Neural cell (in vitro differentiated cells): ENCODE data around the gene ZNF516. TPM values are rescaled to one million over a fixed set of nuclear protein-coding genes. Genes with fewer than 3 reads are reported as not detected.

Experiments used
- H2AFZ ChIP-seq: fragments of 200-600, 300-800 bp; sonication (generic), shearing (Covaris generic); 2 replicates; pipeline ENCODE4 v1.6.0; 2014; ENCODE audit warnings: low read depth, mild to moderate bottlenecking, antibody characterized with exemption, low read length, moderate library complexity
- H3F3A ChIP-seq: fragments of 200-600 bp; shearing (Covaris generic); 2 replicates; pipeline ENCODE4 v1.6.1; 2016; ENCODE audit warnings: mild to moderate bottlenecking, moderate library complexity, mixed read lengths, antibody characterized with exemption, low read length; ENCODE audit not compliant: insufficient read depth, poor library complexity, severe bottlenecking
- H3K27ac ChIP-seq: fragments of 200-600, 300-800 bp; sonication (generic), shearing (Covaris generic); 2 replicates; pipeline ENCODE4 v1.5.1; 2014; ENCODE audit warnings: mild to moderate bottlenecking, low read length, moderate library complexity
- H3K27me3 ChIP-seq: fragments of 300-800, 200-600 bp; sonication (generic), shearing (Covaris generic); 2 replicates; pipeline ENCODE4 v1.6.0; 2014; ENCODE audit warnings: mild to moderate bottlenecking, low read depth, low read length, moderate library complexity; ENCODE audit not compliant: insufficient read depth
- H3K36me3 ChIP-seq: fragments of 300-800, 200-600 bp; sonication (generic), shearing (Covaris generic); 2 replicates; pipeline ENCODE4 v1.5.1; 2014; ENCODE audit warnings: mild to moderate bottlenecking, antibody characterized with exemption, low read length, moderate library complexity; ENCODE audit not compliant: insufficient read depth
- H3K4me2 ChIP-seq: fragments of 300-800, 200-600 bp; sonication (generic), shearing (Covaris generic); 2 replicates; pipeline ENCODE4 v1.6.0; 2014; ENCODE audit warnings: mild to moderate bottlenecking, low read length
- H3K4me3 ChIP-seq: fragments of 300-800, 200-600 bp; sonication (generic), shearing (Covaris generic); 2 replicates; pipeline ENCODE4 v1.5.1; 2014; ENCODE audit warnings: mild to moderate bottlenecking, low read length, moderate library complexity
- H3K79me2 ChIP-seq: fragments of 200-600 bp; shearing (Covaris generic); replicated peaks from 2 replicates; pipeline ENCODE4 v1.6.0; 2014; ENCODE audit warnings: mild to moderate bottlenecking, low read length, moderate library complexity; ENCODE audit not compliant: insufficient read depth
- H3K9ac ChIP-seq: fragments of 300-800, 200-600 bp; sonication (generic), shearing (Covaris generic); 2 replicates; pipeline ENCODE4 v1.6.1; 2016; ENCODE audit warnings: mild to moderate bottlenecking, low read length, mixed read lengths
- H3K9me2 ChIP-seq: fragments of 200-600 bp; shearing (Covaris generic); 2 replicates; pipeline ENCODE4 v1.6.1; 2016; ENCODE audit warnings: mild to moderate bottlenecking, low read length, mixed read lengths; ENCODE audit not compliant: insufficient read depth
- H3K9me3 ChIP-seq: fragments of 200-600, 300-800 bp; sonication (generic), shearing (Covaris generic); 2 replicates; pipeline ENCODE4 v1.6.1; 2016; ENCODE audit warnings: mild to moderate bottlenecking, mixed run types, low read length, moderate library complexity, mixed read lengths
- H4K20me1 ChIP-seq: fragments of 200-600 bp; shearing (Covaris generic); 2 replicates; pipeline ENCODE4 v1.6.1; 2016; ENCODE audit warnings: mild to moderate bottlenecking, mixed run types; ENCODE audit not compliant: insufficient read depth
- CTCF ChIP-seq: fragments of 450-650 bp; IDR thresholded peaks from 2 replicates; pipeline ENCODE4 v1.5.1; 2014; ENCODE audit warnings: antibody characterized with exemption, mild to moderate bottlenecking, moderate library complexity; ENCODE audit not compliant: poor library complexity, severe bottlenecking
- EP300 ChIP-seq: fragments of 450-650 bp; conservative IDR thresholded peaks from 2 replicates; pipeline ENCODE4 v1.6.1; 2014; ENCODE audit warnings: antibody characterized with exemption, mild to moderate bottlenecking, moderate library complexity; ENCODE audit not compliant: poor library complexity, severe bottlenecking
- EZH2 ChIP-seq: fragments of 200-600, 300-800 bp; shearing (Covaris generic), sonication (generic); IDR thresholded peaks from 2 replicates; pipeline ENCODE4 v1.6.1; 2014; ENCODE audit warnings: antibody characterized with exemption, low read length, borderline replicate concordance, mild to moderate bottlenecking; ENCODE audit not compliant: insufficient read depth, poor library complexity, severe bottlenecking
- MXI1 ChIP-seq: fragments of 450-650 bp; conservative IDR thresholded peaks from 2 replicates; pipeline ENCODE4 v1.6.1; 2014; ENCODE audit warnings: antibody characterized with exemption, mild to moderate bottlenecking; ENCODE audit not compliant: poor library complexity, severe bottlenecking
- POLR2AphosphoS5 ChIP-seq: IDR thresholded peaks from 2 replicates; pipeline ENCODE4 v1.6.1; 2012
- RAD21 ChIP-seq: fragments of 450-650 bp; conservative IDR thresholded peaks from 2 replicates; pipeline ENCODE4 v1.6.1; 2014; ENCODE audit warnings: antibody characterized with exemption, mild to moderate bottlenecking, moderate library complexity
- REST ChIP-seq: IDR thresholded peaks from 2 replicates; pipeline ENCODE4 v1.6.1; 2012; ENCODE audit warnings: borderline replicate concordance
- SMC3 ChIP-seq: fragments of 450-650 bp; conservative IDR thresholded peaks from 2 replicates; pipeline ENCODE4 v1.6.1; 2014; ENCODE audit warnings: antibody characterized with exemption, mild to moderate bottlenecking, moderate library complexity; ENCODE audit not compliant: poor library complexity
- TAF1 ChIP-seq: IDR thresholded peaks from 2 replicates; pipeline ENCODE4 v1.6.1; 2012; ENCODE audit warnings: low read depth
- polyA plus RNA-seq: library from polyadenylated mRNA; depleted of rRNA; stranded (reverse); fragments of >200 nt; gene quantifications from 2 replicates; pipeline ENCODE4 v1.2.3, GENCODE V29; 2014

The ZNF516 gene
- polyA plus RNA-seq, 1 donor from 2014 or later: 11.5 TPM

GRCh38 chr18:76454418-76454817 is 40.6 kb downstream of the ZNF516 start:
- Histone ChIP-seq H3K27me3 (no peaks in the 10 kb centered on the region), H4K20me1 (no peaks in the 10 kb centered on the region), H3K4me2 (no peak overlapping the region), H3K4me3 (no peak overlapping the region), H3F3A (peaks cover 5% of the 10 kb centered on the region), H3K36me3 (no peaks in the 10 kb centered on the region), H3K27ac (no peak overlapping the region), H2AFZ (no peak overlapping the region), H3K9ac (no peak overlapping the region), H3K9me3 (no peaks in the 10 kb centered on the region), H3K9me2 (no peaks in the 10 kb centered on the region), H3K79me2 (peaks cover 88% of the 10 kb centered on the region)
- no peak for TF ChIP-seq EP300
- no peak for TF ChIP-seq RAD21
- no peak for TF ChIP-seq MXI1
- TF ChIP-seq POLR2AphosphoS5: no peak
- no peak for TF ChIP-seq REST
- TF ChIP-seq EZH2: no peak
- no peak for TF ChIP-seq SMC3
- no peak for TF ChIP-seq TAF1
- TF ChIP-seq CTCF: no peak

GRCh38 chr18:76453932-76454331 is 41.1 kb downstream of the ZNF516 start:
- H3K4me2 ChIP-seq: no peak overlapping the region
- H3K27me3 ChIP-seq: no peaks in the 10 kb centered on the region
- H3K4me3 ChIP-seq: no peak overlapping the region
- H4K20me1 ChIP-seq: no peaks in the 10 kb centered on the region
- no peaks in the 10 kb centered on the region for H3K9me3 ChIP-seq
- TF ChIP-seq POLR2AphosphoS5 (no peak), CTCF (no peak), REST (no peak), RAD21 (no peak), MXI1 (no peak), SMC3 (no peak), TAF1 (no peak), EP300 (no peak), EZH2 (no peak)
- H3K9me2 ChIP-seq: no peaks in the 10 kb centered on the region
- H2AFZ ChIP-seq: no peak overlapping the region
- H3K79me2 ChIP-seq: peaks cover 88% of the 10 kb centered on the region
- no peak overlapping the region for H3K27ac ChIP-seq
- H3F3A ChIP-seq: peaks cover 5% of the 10 kb centered on the region
- no peak overlapping the region for H3K9ac ChIP-seq
- H3K36me3 ChIP-seq: no peaks in the 10 kb centered on the region
